GM06990 (cell line): ENCODE results near the gene DCAF5.

Experiments
- DNase-seq: peaks from one replicate; pipeline ENCODE4 v3.0.0-alpha.2; 2011; ENCODE audit not compliant: insufficient read length; ENCODE audit errors: extremely low read depth
- H3K27me3 ChIP-seq: replicated peaks from 2 replicates; pipeline ENCODE4 v1.6.0; 2011; ENCODE audit warnings: low read length; ENCODE audit not compliant: control insufficient read depth, insufficient read depth
- H3K36me3 ChIP-seq: 2 replicates; pipeline ENCODE4 v1.5.1; 2011; ENCODE audit warnings: low read length; ENCODE audit not compliant: control insufficient read depth, insufficient read depth
- H3K4me3 ChIP-seq: replicated peaks from 2 replicates; pipeline ENCODE4 v1.5.1; 2011; ENCODE audit warnings: low read depth, mild to moderate bottlenecking, control low read depth, low read length
- TF ChIP-seq, protein P1 (sequence below): IDR thresholded peaks from 2 replicates; pipeline ENCODE4 v1.5.1; 2011; ENCODE audit warnings: low read length, control low read depth, mild to moderate bottlenecking, inconsistent platforms; ENCODE audit not compliant: insufficient read depth, poor library complexity, severe bottlenecking

DCAF5 gene

DNA sequence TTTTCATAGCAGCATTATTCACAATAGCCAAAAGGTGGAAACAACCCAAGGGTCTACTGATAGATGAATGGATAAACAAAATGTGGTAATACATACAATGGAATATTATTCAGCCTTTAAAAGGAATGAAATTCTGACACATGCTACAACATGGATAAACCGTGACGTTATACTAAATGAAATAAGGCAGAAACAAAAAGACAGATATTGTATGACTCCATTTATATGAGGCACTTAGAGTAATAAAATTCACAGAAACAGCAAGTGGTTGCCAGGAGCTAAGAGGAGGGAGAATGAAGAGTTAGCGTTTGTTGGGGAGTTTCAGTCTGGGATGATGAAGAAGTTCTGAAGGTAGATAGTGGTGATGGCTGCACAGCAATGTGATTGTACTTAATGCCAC lies 76.6 kb downstream of the DCAF5 start:
- no peak overlapping the region for H3K4me3 ChIP-seq
- TF ChIP-seq, protein P1, sequence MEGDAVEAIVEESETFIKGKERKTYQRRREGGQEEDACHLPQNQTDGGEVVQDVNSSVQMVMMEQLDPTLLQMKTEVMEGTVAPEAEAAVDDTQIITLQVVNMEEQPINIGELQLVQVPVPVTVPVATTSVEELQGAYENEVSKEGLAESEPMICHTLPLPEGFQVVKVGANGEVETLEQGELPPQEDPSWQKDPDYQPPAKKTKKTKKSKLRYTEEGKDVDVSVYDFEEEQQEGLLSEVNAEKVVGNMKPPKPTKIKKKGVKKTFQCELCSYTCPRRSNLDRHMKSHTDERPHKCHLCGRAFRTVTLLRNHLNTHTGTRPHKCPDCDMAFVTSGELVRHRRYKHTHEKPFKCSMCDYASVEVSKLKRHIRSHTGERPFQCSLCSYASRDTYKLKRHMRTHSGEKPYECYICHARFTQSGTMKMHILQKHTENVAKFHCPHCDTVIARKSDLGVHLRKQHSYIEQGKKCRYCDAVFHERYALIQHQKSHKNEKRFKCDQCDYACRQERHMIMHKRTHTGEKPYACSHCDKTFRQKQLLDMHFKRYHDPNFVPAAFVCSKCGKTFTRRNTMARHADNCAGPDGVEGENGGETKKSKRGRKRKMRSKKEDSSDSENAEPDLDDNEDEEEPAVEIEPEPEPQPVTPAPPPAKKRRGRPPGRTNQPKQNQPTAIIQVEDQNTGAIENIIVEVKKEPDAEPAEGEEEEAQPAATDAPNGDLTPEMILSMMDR = no peak
- DNase-seq = no peak
- no peaks in the 10 kb centered on the region for H3K27me3 ChIP-seq
- no peaks in the 10 kb centered on the region; the same call in 1 of the 2 replicates for H3K36me3 ChIP-seq

DNA sequence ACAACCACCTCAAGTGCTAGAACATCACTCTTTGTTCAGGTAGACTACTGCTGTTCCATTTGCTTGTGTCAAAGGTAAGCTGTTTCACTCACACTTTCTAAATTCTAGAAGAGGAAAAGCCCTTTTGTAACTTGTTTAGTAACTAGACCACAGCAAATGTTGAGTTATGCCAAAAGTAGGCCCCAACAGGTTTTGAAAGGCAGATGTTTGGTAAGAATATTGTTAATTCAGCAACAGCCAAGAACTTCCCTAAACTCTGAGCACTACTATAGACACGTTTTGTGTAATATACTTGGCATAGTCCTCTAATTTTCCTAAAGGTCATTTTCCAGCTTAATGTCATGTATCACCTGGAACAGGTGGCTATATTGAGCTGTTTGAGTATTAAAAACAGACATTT lies 79.0 kb downstream of the DCAF5 start:
- H3K36me3 ChIP-seq = peaks cover 2% of the 10 kb centered on the region
- DNase-seq = no peak
- TF ChIP-seq, protein P1 = no peak
- no peaks in the 10 kb centered on the region for H3K27me3 ChIP-seq
- no peak overlapping the region for H3K4me3 ChIP-seq

DNA sequence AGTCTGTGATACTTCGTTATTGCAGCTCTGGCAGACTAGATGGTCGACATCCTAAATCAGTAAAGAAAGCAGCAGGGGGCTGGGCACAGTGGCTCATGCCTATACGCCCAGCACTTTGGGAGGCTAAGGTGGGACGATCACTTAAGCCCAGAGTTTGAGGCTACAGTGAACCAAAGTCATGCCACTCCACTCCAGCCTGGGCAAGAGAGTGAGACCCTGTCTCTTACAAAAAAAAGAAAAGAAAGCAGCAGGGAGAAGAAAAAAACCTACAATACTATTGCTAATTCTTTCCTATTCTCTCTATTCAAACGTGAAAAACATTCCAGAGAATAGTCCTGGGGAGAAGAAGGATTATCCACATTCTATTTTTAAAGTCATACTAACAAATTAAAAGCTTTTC lies 79.5 kb downstream of the DCAF5 start:
- Histone ChIP-seq H3K4me3 (no peak overlapping the region), H3K27me3 (no peaks in the 10 kb centered on the region), H3K36me3 (peaks cover 2% of the 10 kb centered on the region)
- TF ChIP-seq, protein P1 = no peak
- no peak for DNase-seq

- Histone ChIP-seq H3K36me3 (peaks cover 2% of the 10 kb centered on the region), H3K27me3 (no peaks in the 10 kb centered on the region), H3K4me3 (no peak overlapping the region)
- DNase-seq = no peak
- TF ChIP-seq, protein P1 = no peak
Observed at GRCh38 chr14:69072584-69072983, 80.3 kb downstream of the DCAF5 start.

GRCh38 chr14:69068744-69069421 lies 84.0 kb downstream of the DCAF5 start:
- Histone ChIP-seq H3K36me3 (peaks cover 2% of the 10 kb centered on the region), H3K4me3 (no peak overlapping the region), H3K27me3 (no peaks in the 10 kb centered on the region)
- TF ChIP-seq, protein P1 = no peak
- DNase-seq = no peak
